Renal cortex interstitium (tissue), 11 donors: ENCODE measurements around the gene OR2F1. TPM values are rescaled to one million over a fixed set of nuclear protein-coding genes. Genes with fewer than 3 reads are reported as not detected.
"Not testable (repeated sequence)": the region's sequence is repeated elsewhere in the genome, so short reads cannot be mapped to it uniquely, and the experiment has no call there.

Source experiments
- DNase-seq, 11 donors: peaks; one replicate each; pipeline ENCODE4 v3.0.0-alpha.2; 2013; ENCODE audit warnings: low read depth in 9 of 11, low spot score in 4 of 11; ENCODE audit errors: extremely low read depth in 1 of 11
- polyA plus RNA-seq, 3 donors: library from polyadenylated mRNA; unstranded; fragments of 120-200 nt; gene quantifications; one replicate each; pipeline ENCODE4 v1.2.1, GENCODE V29; 2013; ENCODE audit not compliant: insufficient read length in 3 of 3

Gene OR2F1
- polyA plus RNA-seq, 3 donors, result 0.04 to 0.18 TPM; not detected in 1

DNA sequence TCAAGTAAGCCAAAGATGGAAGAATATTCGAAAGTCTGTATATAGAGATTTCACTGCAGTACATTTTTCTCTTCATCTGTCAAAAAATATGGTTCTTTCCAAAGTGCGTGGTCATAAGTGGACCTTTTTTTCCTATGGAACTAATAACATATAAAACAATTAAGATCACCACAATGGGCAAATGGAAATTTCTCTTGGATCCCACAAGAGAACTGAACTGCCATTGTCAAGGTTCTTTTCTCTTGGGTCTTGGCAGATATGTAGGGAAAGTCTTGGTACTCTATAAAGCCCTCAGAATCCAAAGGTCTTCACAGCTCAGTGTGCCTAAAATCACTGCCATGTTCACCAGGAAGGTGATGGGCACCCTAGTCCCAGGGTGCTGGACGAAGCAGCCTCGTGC lies 45.4 kb downstream of the OR2F1 start, which contains the start of gene OR6B1:
Gene OR6B1 (plus strand): TSS at position 301 of the 400 bp plus-strand sequence. CDS start 3,677 bp downstream, outside the sequence.
- no peak for DNase-seq

DNA sequence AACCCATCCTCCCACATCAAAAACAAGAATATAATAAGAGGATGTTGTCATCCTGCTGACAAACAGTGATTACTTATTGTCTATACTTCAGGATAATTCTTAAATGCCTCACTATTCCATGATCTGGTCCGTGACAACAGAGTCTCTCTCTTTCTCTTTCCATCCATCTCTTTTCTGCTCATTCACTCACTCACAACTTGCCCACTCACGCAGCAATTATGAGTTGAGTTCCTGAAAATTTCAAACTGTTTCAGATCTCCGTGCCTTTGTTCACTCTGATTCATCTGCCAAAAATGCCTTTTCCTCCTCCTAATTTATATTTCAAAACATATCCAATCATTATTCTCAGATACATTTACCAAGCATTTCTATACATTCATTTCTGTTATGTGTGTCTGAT lies 46.9 kb downstream of the OR2F1 start:
- no peak for DNase-seq

DNA sequence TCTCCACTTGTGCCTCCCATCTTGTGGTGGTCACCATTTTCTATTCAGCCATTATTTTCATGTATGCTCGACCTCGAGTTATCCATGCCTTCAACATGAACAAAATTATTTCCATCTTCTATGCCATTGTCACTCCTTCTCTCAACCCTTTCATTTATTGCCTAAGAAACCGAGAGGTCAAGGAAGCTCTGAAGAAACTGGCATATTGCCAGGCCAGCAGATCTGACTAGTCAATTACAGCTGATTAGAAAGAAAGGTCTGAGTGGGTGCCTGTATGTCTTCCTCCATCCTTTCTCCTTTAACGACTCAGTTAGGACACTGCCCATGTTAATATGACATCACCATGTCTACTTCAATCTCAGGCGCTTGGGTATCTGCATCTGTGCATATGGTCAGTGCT lies 50.1 kb downstream of the OR2F1 start:
- DNase-seq, result no peak

DNA sequence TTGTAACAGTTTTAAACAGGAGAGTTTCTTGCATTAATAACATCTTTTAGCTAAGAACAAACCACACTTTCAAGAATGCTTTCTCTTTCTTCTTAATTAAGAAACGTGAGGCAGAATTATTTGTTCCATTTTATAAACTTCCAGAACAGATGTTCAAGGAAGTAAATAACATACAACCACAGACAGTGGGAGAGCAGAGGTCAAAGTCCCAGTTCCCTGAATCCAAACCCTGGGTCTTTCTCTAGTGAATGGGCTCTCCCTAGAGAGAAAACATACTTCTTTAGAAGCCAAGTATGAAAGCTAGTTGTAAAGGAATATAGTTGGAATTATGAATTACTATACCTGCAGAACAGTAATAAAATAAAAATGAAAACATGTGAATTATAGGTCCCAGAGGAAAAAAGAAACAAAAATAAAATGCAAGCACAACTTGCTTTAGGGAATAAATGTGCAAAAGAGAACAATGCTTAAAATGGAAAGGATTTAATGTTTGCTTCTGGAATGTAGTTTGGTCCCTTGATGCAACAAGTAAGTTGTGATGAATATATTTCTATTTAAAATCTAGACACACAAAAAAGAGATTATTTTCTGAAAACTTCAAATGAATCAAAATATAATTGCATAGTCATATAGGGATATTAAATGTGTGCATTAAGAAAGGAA lies 51.5 kb downstream of the OR2F1 start:
- no peak for DNase-seq

DNA sequence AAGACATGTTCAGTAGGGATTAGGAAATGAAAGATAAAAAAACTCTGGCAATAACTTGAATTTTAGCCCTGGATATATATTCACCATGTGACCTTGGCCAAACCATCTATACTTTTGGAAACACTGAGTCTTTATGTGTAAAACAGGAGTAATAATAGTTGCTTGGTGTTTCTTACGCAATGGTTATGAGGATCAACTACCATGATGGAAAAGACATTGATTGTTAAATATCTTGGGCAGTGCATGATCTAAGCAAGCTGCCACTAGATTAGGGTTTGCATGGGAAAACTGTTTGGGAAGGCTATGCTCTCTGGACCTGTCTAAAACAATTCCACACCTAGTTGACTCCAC lies 52.0 kb downstream of the OR2F1 start:
- no peak for DNase-seq

DNA sequence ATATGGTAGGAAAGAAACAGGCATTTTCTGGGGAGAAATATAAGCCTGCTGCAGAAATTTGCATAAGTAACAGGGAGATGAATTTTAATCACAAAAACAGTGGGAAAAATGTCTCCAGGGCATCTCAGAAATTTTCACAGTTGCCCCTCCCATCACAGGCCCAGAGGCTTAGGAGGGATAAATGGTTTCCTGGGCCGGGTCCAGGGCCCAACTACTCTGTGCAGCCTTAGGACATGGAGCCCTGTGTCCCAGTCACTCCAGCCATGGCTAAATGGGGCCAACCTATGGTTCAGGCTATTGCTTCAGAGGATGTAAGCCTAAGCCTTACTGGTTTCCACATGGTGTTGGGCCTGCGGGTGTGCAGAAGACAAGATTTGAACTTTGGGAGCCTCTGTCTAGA lies 54.7 kb downstream of the OR2F1 start:
- no peak for DNase-seq

DNA sequence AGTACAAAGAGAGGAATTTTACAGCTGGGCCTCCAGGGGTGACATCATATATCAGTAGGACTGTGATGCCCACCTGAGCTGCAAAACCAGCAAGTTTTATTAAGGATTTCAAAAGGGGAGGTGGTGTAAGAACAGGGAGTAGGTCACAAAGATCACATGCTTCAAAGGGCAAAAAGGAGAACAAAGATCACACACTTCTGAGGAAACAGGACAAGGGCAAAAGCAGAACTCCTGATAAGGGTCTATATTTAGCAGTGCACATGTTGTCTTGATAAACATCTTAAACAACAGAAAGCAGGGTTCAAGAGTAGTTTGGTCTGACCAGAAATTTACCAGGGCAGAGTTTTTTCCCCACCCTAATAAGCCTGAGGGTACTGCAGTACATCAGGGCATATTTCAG lies 55.4 kb downstream of the OR2F1 start:
- not testable (repeated sequence) for DNase-seq

DNA sequence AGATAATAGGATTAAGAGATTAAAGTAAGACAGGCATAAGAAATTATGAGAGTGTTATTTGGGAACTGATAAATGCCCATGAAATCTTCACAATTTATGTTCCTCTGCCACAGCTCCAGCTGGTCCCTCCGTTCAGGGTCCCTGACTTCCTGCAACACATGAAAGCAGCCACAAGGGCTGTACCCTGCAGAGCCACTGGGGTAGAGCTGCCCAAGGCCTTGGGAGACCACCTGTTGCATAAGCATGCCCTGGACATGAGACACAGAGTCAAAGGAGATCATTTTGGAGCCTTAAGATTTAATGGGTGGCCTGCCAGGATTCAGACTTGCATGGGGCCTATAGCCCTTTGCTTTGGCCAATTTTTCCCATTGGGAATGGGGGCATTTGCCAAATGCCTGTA lies 56.2 kb downstream of the OR2F1 start:
- not testable (repeated sequence) for DNase-seq

DNA sequence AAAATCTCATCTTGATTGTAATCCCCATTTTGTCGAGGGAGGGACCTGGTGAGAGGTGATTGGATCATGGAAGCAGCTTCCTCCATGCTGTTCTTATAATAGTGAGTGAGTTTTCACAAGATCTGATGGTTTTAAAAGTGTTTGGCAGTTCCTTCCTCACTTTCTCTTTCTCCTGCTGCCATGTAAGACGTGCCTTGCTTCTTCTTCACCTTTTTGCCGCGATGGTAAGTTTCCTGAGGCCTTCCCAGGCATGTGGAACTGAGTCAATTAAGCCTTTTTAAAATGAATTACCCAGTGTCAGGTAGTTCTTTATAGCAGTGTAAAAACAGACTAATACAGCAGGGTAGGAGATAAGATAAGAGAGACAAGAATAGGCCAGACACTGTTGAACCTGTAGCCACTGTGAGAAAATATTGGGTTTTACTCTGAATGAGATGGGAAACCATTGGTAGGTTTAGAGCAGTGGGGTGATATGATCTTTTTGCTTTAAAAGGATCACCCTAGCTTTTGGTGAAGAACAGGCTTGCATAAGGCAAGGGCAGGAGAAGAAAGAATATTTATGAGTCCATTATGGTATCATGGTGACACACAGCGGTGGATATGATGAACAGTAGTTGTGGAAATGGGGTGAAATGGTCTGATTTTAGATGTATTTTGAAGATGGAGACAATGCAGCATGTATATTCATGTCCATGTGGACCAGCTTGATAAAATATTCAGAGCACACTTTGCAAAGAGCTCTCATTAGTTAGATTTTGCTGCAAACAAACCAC lies 57.0 kb downstream of the OR2F1 start:
- no peak for DNase-seq

Other genes starting within 250 kb of the OR2F1 start
- not detected for gene CTAGE6, start 197.1 kb upstream of the OR2F1 start, polyA plus RNA-seq
- 10 to 100 TPM; 73.5 to 93.6 (median 88.7) TPM for gene TCAF1, start 52.7 kb upstream of the OR2F1 start, polyA plus RNA-seq
- gene OR2F2, start 19.6 kb upstream of the OR2F1 start, polyA plus RNA-seq, result not detected
- gene OR6B1, start 45.5 kb downstream of the OR2F1 start, polyA plus RNA-seq, result under 1 TPM in 1 of 3 donors, not detected in 2; 0.03 TPM
- under 1 TPM in 1 of 3 donors, not detected in 2; 0.06 TPM for gene OR2A5, start 94.1 kb downstream of the OR2F1 start, polyA plus RNA-seq
- gene OR2A25, start 115.0 kb downstream of the OR2F1 start, polyA plus RNA-seq, result under 1 TPM in 1 of 3 donors, not detected in 2; 0.17 TPM
- gene OR2A12, start 131.4 kb downstream of the OR2F1 start, polyA plus RNA-seq, result under 1 TPM; 0.04 to 0.08 (median 0.06) TPM
- gene OR2A2, start 154.7 kb downstream of the OR2F1 start, polyA plus RNA-seq, result not detected
- not detected for gene OR2A14, start 168.3 kb downstream of the OR2F1 start, polyA plus RNA-seq
- 10 to 100 TPM in 1 of 3 donors, 1 to 10 TPM in 2; 3.2 to 10.3 (median 3.7) TPM for gene CTAGE4, start 228.6 kb downstream of the OR2F1 start, polyA plus RNA-seq
- gene ARHGEF35, start 241.0 kb downstream of the OR2F1 start, polyA plus RNA-seq, result 10 to 100 TPM; 19.6 to 25.1 (median 21.8) TPM